Esophagus squamous epithelium (tissue), 5 donors: ENCODE results near the gene SGMS1. TPM values are rescaled to one million over a fixed set of nuclear protein-coding genes. Genes with fewer than 3 reads are reported as not detected.

Source experiments
- DNase-seq: peaks from one replicate; lab custom pipeline; 2025; lab: John Stamatoyannopoulos, UW
- H3K27ac ChIP-seq, 4 donors: fragments of 200-600 bp; sonication (generic); one replicate each; pipeline ENCODE4 v1.5.1; 2016 to 2019; ENCODE audit warnings: mild to moderate bottlenecking in 1 of 4
- H3K27me3 ChIP-seq, 4 donors: fragments of 200-600 bp; sonication (generic); 1 replicate in 3 of 4; 2 replicates in 1 of 4; pipeline versions ENCODE4 v1.5.1 to v1.6.0; 2017 to 2021; ENCODE audit warnings: antibody characterized with exemption in 1 of 4
- H3K36me3 ChIP-seq, 3 donors: fragments of 200-600 bp; sonication (generic); one replicate each; pipeline ENCODE4 v1.5.1; 2016 to 2019
- H3K4me1 ChIP-seq, 3 donors: fragments of 200-600 bp; sonication (generic); one replicate each; pipeline ENCODE4 v1.5.1; 2017 to 2019
- H3K4me3 ChIP-seq, 4 donors: fragments of 200-600 bp; sonication (generic); 1 replicate in 3 of 4; 2 replicates in 1 of 4; pipeline ENCODE4 v1.5.1; 2016 to 2019; ENCODE audit warnings: mild to moderate bottlenecking in 2 of 4, moderate library complexity in 1 of 4
- H3K9me3 ChIP-seq, 3 donors: fragments of 200-600 bp; sonication (generic); one replicate each; pipeline ENCODE4 v1.5.1; 2016 to 2019
- POLR2A ChIP-seq, 4 donors: fragments of 450-650 bp; IDR thresholded peaks; one replicate each; pipeline ENCODE4 v1.6.1; 2017; ENCODE audit warnings: antibody characterized with exemption in 4 of 4, mild to moderate bottlenecking in 4 of 4, moderate library complexity in 3 of 4
- WGBS, 2 donors: methylation state at CpG; one replicate each; pipeline ENCODE4 v1.1.5; 2018; 5-methylcytosine and 5-hydroxymethylcytosine counted together
- intact Hi-C: fragments of 100-400 bp; cut with DNase I; formaldehyde crosslinking; loops from one replicate; pipeline ENCODE4 v1.15.0; 2022
- total RNA-seq, 4 donors: library from RNA; depleted of rRNA; stranded (reverse); fragments of >200 nt; gene quantifications; one replicate each; pipeline ENCODE4 v1.1.0, GENCODE V29; 2016
- TF ChIP-seq, protein P1 (sequence below), 6 experiments: fragments of 450-650 bp in 4 of 6; fragments of 200-600 bp in 2 of 6; sonication (generic) in 2 of 6; IDR thresholded peaks; one replicate each; pipeline ENCODE4 v1.5.1; 2016 to 2019; ENCODE audit warnings: antibody characterized with exemption in 6 of 6, mild to moderate bottlenecking in 4 of 6, moderate library complexity in 4 of 6
- donor health status: DM: yes; HTN: yes; CAD: no.

Gene SGMS1
- total RNA-seq, 4 donors from 2014 or later = 39.4 to 64.1 (median 54.9) TPM

GRCh38 chr10:50631052-50631451 is 7.3 kb upstream of the SGMS1 start:
- Histone ChIP-seq H3K36me3 (peaks cover 0 to 14% (median 0%) of the 10 kb centered on the region in 3 donors), H3K9me3 (no peaks in the 10 kb centered on the region), H3K4me1 (peaks cover 0 to 2% (median under 1%) of the 10 kb centered on the region in 3 donors), H3K27me3 (no peaks in the 10 kb centered on the region), H3K4me3 (no peak overlapping the region), H3K27ac (no peak overlapping the region)
- no peak for DNase-seq
- intact Hi-C loops = no loop called here
- TF ChIP-seq, protein P1, sequence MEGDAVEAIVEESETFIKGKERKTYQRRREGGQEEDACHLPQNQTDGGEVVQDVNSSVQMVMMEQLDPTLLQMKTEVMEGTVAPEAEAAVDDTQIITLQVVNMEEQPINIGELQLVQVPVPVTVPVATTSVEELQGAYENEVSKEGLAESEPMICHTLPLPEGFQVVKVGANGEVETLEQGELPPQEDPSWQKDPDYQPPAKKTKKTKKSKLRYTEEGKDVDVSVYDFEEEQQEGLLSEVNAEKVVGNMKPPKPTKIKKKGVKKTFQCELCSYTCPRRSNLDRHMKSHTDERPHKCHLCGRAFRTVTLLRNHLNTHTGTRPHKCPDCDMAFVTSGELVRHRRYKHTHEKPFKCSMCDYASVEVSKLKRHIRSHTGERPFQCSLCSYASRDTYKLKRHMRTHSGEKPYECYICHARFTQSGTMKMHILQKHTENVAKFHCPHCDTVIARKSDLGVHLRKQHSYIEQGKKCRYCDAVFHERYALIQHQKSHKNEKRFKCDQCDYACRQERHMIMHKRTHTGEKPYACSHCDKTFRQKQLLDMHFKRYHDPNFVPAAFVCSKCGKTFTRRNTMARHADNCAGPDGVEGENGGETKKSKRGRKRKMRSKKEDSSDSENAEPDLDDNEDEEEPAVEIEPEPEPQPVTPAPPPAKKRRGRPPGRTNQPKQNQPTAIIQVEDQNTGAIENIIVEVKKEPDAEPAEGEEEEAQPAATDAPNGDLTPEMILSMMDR (IDR thresholded peaks at IDR 0.05) = no peak
- no peak for TF ChIP-seq POLR2A (IDR thresholded peaks at IDR 0.05)
- WGBS, 2 donors = 98 to 99% methylated on average over 8 to 25 of the region's 30 CpGs

GRCh38 chr10:50629495-50630122 is 5.9 kb upstream of the SGMS1 start:
- H3K36me3 ChIP-seq = peaks cover 0 to 14% (median 0%) of the 10 kb centered on the region in 3 donors
- no peaks in the 10 kb centered on the region for H3K27me3 ChIP-seq
- H3K27ac ChIP-seq = no peak overlapping the region
- DNase-seq = no peak
- no peaks in the 10 kb centered on the region for H3K9me3 ChIP-seq
- intact Hi-C loops = loop anchor here (10.0 kb wide), 1 partner anchor 205 kb away; no protein-coding TSS in a partner anchor
- TF ChIP-seq, protein P1 (IDR thresholded peaks at IDR 0.05) = no peak
- no peak for TF ChIP-seq POLR2A (IDR thresholded peaks at IDR 0.05)
- 77 to 79% methylated on average over 3 of the region's 3 CpGs for WGBS, 2 donors
- no peak overlapping the region for H3K4me3 ChIP-seq
- H3K4me1 ChIP-seq = peaks cover 7 to 10% (median 8%) of the 10 kb centered on the region in 3 donors

GRCh38 chr10:50627896-50628295 is 4.1 kb upstream of the SGMS1 start:
- Histone ChIP-seq H3K27ac (no peak overlapping the region), H3K9me3 (no peaks in the 10 kb centered on the region), H3K36me3 (peaks cover 0 to 14% (median 0%) of the 10 kb centered on the region in 3 donors), H3K4me1 (peaks cover 7 to 12% (median 8%) of the 10 kb centered on the region in 3 donors), H3K4me3 (no peak overlapping the region), H3K27me3 (no peaks in the 10 kb centered on the region)
- no peak for DNase-seq
- TF ChIP-seq, protein P1 (IDR thresholded peaks at IDR 0.05) = no peak
- TF ChIP-seq POLR2A (IDR thresholded peaks at IDR 0.05) = no peak
- WGBS, 2 donors = 69 to 81% methylated on average over 4 of the region's 4 CpGs
- intact Hi-C loops = loop anchor here (10.0 kb wide), 1 partner anchor 203 kb away; no protein-coding TSS in a partner anchor

DNA sequence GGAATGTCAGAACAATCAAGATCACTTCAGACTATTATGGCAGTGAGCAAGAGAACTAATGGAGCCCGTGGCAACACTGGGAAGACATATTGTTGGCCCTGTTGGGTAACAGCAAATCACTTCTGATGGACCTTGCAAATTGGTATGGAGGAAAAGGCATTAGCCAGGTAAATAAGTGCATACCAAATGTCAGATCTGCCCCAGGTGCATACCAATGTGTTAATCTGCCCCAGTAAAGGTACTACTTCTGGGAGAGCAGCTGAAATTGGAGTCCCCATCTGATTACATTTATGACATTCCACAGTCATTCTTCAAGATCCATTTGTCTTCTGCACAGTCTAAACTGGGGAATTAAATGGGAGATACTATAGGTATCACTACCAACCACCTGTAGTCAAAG is 3.7 kb upstream of the SGMS1 start:
- no peaks in the 10 kb centered on the region for H3K27me3 ChIP-seq
- TF ChIP-seq POLR2A (IDR thresholded peaks at IDR 0.05) = no peak
- TF ChIP-seq, protein P1 (IDR thresholded peaks at IDR 0.05) = no peak
- H3K9me3 ChIP-seq = no peaks in the 10 kb centered on the region
- peaks cover 0 to 14% (median 0%) of the 10 kb centered on the region in 3 donors for H3K36me3 ChIP-seq
- peaks cover 7 to 17% (median 8%) of the 10 kb centered on the region in 3 donors for H3K4me1 ChIP-seq
- no peak for DNase-seq
- no peak overlapping the region for H3K4me3 ChIP-seq
- WGBS, 2 donors = 88 to 100% methylated on average over 1 of the region's 1 CpG
- H3K27ac ChIP-seq = no peak overlapping the region
- intact Hi-C loops = loop anchor here (10.0 kb wide), 1 partner anchor 203 kb away; no protein-coding TSS in a partner anchor

DNA sequence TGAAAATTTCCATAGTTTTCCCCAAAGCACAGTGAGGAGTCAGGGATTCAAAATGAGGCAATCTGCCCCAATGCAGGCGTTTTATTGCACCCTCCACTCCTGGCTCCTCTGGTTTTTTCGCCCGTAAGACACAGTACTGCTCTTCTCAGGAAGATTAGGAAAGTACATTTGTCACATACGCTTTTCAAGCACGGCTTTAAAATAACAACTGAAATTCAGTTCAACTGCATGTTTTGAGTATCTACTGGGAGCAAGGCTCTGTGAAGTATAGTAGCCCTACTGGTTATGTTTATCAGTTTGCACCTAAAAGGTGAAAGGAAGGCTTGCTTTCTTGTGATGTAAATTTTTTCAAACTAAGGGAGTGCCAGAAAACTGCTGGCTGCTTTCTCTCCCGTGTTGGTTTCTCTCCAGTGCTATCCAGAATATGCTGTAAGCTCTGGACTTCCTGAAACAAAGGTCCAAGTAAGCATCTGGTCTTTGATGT is 1.9 kb upstream of the SGMS1 start:
- peaks cover 0 to 10% (median 0%) of the 10 kb centered on the region in 3 donors for H3K36me3 ChIP-seq
- no peak for DNase-seq
- intact Hi-C loops = loop anchor here (10.0 kb wide), 1 partner anchor 201 kb away; no protein-coding TSS in a partner anchor
- H3K4me1 ChIP-seq = peaks cover 18 to 35% (median 18%) of the 10 kb centered on the region in 3 donors
- no peaks in the 10 kb centered on the region for H3K9me3 ChIP-seq
- H3K27me3 ChIP-seq = no peaks in the 10 kb centered on the region
- peak overlapping the region; percentile 67 to 95 (median 90) for H3K4me3 ChIP-seq
- peak overlapping the region; percentile 96 to 100 (median 99) for H3K27ac ChIP-seq
- no peak for TF ChIP-seq POLR2A (IDR thresholded peaks at IDR 0.05)
- TF ChIP-seq, protein P1 (IDR thresholded peaks at IDR 0.05) = no peak
- WGBS, 2 donors = 2% methylated on average over 6 of the region's 6 CpGs
